Lower leg skin (tissue), 4 donors: ENCODE results near the gene TNF. TPM values are rescaled to one million over a fixed set of nuclear protein-coding genes. Genes with fewer than 3 reads are reported as not detected.
A peak's percentile ranks its signal among the peaks of the same experiment; 100 is the strongest.

ENCODE experiments used
- DNase-seq, 2 donors: peaks; one replicate each; pipeline ENCODE4 v3.0.0-alpha.2; 2019; ENCODE audit warnings: low spot score in 2 of 2
- H3K4me3 ChIP-seq: fragments of 200-600 bp; sonication (generic); 2 replicates; pipeline ENCODE4 v1.5.1; 2017; ENCODE audit warnings: mild to moderate bottlenecking, low read depth; ENCODE audit not compliant: poor library complexity, severe bottlenecking
- POLR2A ChIP-seq, 2 donors: fragments of 450-650 bp; IDR thresholded peaks; one replicate each; pipeline ENCODE4 v1.6.1; 2016 to 2017; ENCODE audit warnings: antibody characterized with exemption in 2 of 2, mild to moderate bottlenecking in 1 of 2, moderate library complexity in 1 of 2
- WGBS, 2 donors: methylation state at CpG; one replicate each; pipeline ENCODE4 v1.1.5; 2018; 5-methylcytosine and 5-hydroxymethylcytosine counted together
- intact Hi-C: fragments of 100-400 bp; cut with DNase I; formaldehyde crosslinking; loops from one replicate; pipeline ENCODE4 v1.15.0; 2023; ENCODE audit warnings: low total_unique reads
- total RNA-seq, 4 donors: library from RNA; depleted of rRNA; stranded (reverse); fragments of >200 nt; gene quantifications; one replicate each; pipeline ENCODE4 v1.1.0, GENCODE V29; 2016
- TF ChIP-seq, protein P1 (sequence below), 3 donors: fragments of 450-650 bp; IDR thresholded peaks; one replicate each; pipeline ENCODE4 v1.5.1; 2016; ENCODE audit warnings: antibody characterized with exemption in 3 of 3, mild to moderate bottlenecking in 3 of 3, moderate library complexity in 2 of 3

The TNF gene
- total RNA-seq, 4 donors from 2014 or later = 0.38 to 1.4 (median 0.59) TPM

DNA sequence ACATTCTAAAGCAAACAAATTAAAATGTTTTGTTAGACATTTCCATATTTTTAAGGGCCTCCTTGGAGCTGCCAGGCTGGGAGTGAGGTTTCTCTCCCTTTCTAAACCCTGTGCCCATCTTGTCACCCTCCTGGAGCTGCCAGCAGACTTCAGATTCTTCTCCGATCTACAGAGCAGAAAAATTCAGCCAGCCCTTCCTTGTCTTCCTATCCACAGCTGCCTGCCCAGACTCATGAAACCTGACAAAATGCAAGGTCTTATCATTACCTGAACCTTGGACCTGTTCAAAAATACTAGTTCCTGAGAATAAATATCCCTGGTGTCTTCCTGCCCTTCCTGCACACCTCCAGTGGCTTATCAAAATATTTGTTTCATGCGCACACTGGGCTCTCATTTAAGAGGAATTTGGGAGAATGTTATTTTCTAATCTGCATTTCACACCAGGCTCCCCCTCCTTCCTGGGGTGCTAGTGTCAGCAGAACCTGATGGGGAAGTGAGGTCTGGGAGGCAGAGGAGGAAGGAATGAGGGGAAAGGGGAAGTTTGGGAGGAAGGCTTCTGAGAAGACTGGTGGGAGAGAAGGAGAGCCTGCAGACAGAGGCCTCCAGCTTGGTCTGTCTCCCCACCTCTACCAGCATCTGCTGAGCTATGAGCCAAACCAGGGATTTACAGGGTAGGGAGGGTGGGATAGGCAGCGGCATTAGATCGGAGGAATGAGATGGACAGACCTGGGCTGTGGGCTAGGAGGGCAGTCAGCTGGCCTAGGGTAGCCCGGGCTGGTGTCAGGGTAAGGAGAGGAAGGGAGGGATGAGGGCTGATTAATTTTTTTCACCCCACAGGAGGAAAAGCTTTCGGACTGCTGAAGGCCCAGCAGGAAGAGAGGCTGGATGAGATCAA is 39.6 kb downstream of the TNF start, which contains the start of gene AIF1:
Gene AIF1, plus strand, starts transcription at position 551 of the 895 bp plus-strand sequence. Its CDS starts 96 bp downstream, at position 647.
- DNase-seq = no peak
- no peak within 1 kb of the TSS for H3K4me3 ChIP-seq
- TF ChIP-seq, protein P1, sequence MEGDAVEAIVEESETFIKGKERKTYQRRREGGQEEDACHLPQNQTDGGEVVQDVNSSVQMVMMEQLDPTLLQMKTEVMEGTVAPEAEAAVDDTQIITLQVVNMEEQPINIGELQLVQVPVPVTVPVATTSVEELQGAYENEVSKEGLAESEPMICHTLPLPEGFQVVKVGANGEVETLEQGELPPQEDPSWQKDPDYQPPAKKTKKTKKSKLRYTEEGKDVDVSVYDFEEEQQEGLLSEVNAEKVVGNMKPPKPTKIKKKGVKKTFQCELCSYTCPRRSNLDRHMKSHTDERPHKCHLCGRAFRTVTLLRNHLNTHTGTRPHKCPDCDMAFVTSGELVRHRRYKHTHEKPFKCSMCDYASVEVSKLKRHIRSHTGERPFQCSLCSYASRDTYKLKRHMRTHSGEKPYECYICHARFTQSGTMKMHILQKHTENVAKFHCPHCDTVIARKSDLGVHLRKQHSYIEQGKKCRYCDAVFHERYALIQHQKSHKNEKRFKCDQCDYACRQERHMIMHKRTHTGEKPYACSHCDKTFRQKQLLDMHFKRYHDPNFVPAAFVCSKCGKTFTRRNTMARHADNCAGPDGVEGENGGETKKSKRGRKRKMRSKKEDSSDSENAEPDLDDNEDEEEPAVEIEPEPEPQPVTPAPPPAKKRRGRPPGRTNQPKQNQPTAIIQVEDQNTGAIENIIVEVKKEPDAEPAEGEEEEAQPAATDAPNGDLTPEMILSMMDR (IDR thresholded peaks at IDR 0.05) = no peak
- no peak for TF ChIP-seq POLR2A (IDR thresholded peaks at IDR 0.05)
- intact Hi-C loops = no loop called here
- WGBS, 2 donors = 63 to 77% methylated on average over 6 of the region's 6 CpGs

DNA sequence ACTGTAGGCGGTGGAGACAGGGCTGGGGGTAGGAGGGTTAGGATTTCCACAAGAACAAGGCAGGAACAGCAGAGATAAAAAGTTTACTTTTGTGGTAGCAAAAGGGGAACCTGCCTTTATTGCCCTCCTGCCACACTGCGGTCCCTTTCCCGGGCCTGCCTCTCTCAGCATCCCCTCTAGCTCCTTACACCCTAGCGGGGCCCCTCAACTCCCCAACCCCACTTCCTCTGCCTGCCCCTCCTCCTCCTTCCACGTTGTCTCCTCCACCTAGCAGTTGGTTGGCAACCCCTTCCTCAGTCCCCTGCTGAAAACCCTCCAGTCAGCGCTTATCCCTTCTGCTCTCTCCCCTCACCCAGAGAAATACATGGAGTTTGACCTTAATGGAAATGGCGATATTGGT is 40.4 kb downstream of the TNF start:
- TF ChIP-seq POLR2A (IDR thresholded peaks at IDR 0.05) = no peak
- no peak overlapping the region for H3K4me3 ChIP-seq
- no peak for DNase-seq
- WGBS, 2 donors = 60 to 62% methylated on average over 7 of the region's 7 CpGs
- intact Hi-C loops = no loop called here

- intact Hi-C loops = no loop called here
- TF ChIP-seq, protein P1 (IDR thresholded peaks at IDR 0.05) = no peak
- no peak for TF ChIP-seq POLR2A (IDR thresholded peaks at IDR 0.05)
- WGBS, 2 donors = 81 to 86% methylated on average over 2 of the region's 2 CpGs
- DNase-seq = no peak
- H3K4me3 ChIP-seq = no peak overlapping the region
These were observed 41.6 kb downstream of the TNF start for GRCh38 chr6:31617010-31617409.

- WGBS, 2 donors = 0% methylated on average over 50 of the region's 50 CpGs
- no peak overlapping the region for H3K4me3 ChIP-seq
- TF ChIP-seq, protein P1 (IDR thresholded peaks at IDR 0.05) = peak in 1 of 3 donors; percentile 68
- TF ChIP-seq POLR2A (IDR thresholded peaks at IDR 0.05) = peak in 1 of 2 donors; percentile 63
- intact Hi-C loops = no loop called here
- DNase-seq = peak; percentile 98 to 99
These were observed 44.6 kb downstream of the TNF start for GRCh38 chr6:31619805-31620585.

- 0 to 1% methylated on average over 51 to 64 of the region's 67 CpGs for WGBS, 2 donors
- peak within 1 kb of the TSS; percentile 76 for H3K4me3 ChIP-seq
- intact Hi-C loops = no loop called here
- DNase-seq = peak; percentile 66 to 99
- TF ChIP-seq, protein P1 (IDR thresholded peaks at IDR 0.05) = no peak
- TF ChIP-seq POLR2A (IDR thresholded peaks at IDR 0.05) = peak in 1 of 2 donors; percentile 65
These were observed 45.4 kb downstream of the TNF start, which contains the start of gene PRRC2A for GRCh38 chr6:31620586-31621319. TSS of gene PRRC2A (plus strand) at chr6:31620715. CDS start at chr6:31622790, 2,075 bp downstream.
